Suprapubic skin (tissue), 4 donors: ENCODE data around the gene SLC30A2. TPM values are rescaled to one million over a fixed set of nuclear protein-coding genes. Genes with fewer than 3 reads are reported as not detected.
A peak's percentile ranks its signal among the peaks of the same experiment; 100 is the strongest.

Source experiments
- DNase-seq, 2 donors: peaks; one replicate each; pipeline ENCODE4 v3.0.0-alpha.2; 2019; ENCODE audit warnings: low spot score in 2 of 2
- H3K27ac ChIP-seq: fragments of 200-600 bp; sonication (generic); one replicate; pipeline ENCODE4 v1.5.1; 2019
- H3K27me3 ChIP-seq: fragments of 200-600 bp; sonication (generic); one replicate; pipeline ENCODE4 v1.5.1; 2019
- H3K36me3 ChIP-seq: fragments of 200-600 bp; sonication (generic); one replicate; pipeline ENCODE4 v1.5.1; 2019
- H3K4me1 ChIP-seq: fragments of 200-600 bp; sonication (generic); one replicate; pipeline ENCODE4 v1.5.1; 2019
- H3K4me3 ChIP-seq: fragments of 200-600 bp; sonication (generic); one replicate; pipeline ENCODE4 v1.5.1; 2019; ENCODE audit warnings: mild to moderate bottlenecking
- H3K9me3 ChIP-seq: fragments of 200-600 bp; sonication (generic); one replicate; pipeline ENCODE4 v1.5.1; 2019
- CTCF ChIP-seq, 2 donors: fragments of 200-600 bp in 1 of 2; fragments of 450-650 bp in 1 of 2; sonication (generic) in 1 of 2; IDR thresholded peaks; one replicate each; pipeline ENCODE4 v1.5.1; 2016 to 2019; ENCODE audit warnings: antibody characterized with exemption in 2 of 2, mild to moderate bottlenecking in 1 of 2, moderate library complexity in 1 of 2
- EP300 ChIP-seq: sonication (generic); formaldehyde crosslinking; IDR thresholded peaks from one replicate; pipeline ENCODE4 v1.6.1; 2017; ENCODE audit warnings: antibody characterized with exemption
- POLR2A ChIP-seq, 2 donors: fragments of 450-650 bp; IDR thresholded peaks; one replicate each; pipeline ENCODE4 v1.6.1; 2017; ENCODE audit warnings: antibody characterized with exemption in 2 of 2, mild to moderate bottlenecking in 2 of 2, moderate library complexity in 2 of 2
- POLR2AphosphoS5 ChIP-seq, 3 donors: sonication (generic); formaldehyde crosslinking; IDR thresholded peaks; one replicate each; pipeline ENCODE4 v1.6.1; 2017; ENCODE audit warnings: antibody characterized with exemption in 3 of 3
- WGBS: methylation state at CpG from one replicate; pipeline ENCODE4 v1.1.5; 2018; 5-methylcytosine and 5-hydroxymethylcytosine counted together
- total RNA-seq, 4 donors: library from RNA; depleted of rRNA; stranded (reverse); fragments of >200 nt; gene quantifications; one replicate each; pipeline ENCODE4 v1.1.0, GENCODE V29; 2016

Gene SLC30A2
- total RNA-seq, 4 donors from 2014 or later = 0.15 to 2.0 (median 1.1) TPM

DNA sequence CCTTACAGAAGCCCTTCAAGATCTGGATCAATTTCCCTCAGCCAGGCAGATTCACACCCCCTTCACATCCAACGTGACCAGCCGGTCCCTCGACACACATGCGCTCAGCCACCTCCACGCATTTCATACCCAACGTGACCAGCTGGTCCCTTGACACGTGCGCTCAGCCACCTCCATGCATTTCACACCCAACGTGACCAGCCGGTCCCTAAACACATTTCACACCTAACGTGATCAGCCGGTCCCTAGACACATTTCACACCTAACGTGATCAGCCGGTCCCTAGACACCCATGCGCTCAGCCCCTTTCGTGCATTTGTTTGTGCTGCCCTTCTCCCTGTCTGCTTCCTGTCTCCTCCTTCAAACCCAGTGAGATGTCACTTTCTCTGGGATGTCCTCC lies 39.2 kb downstream of the SLC30A2 start:
- no peak overlapping the region for H3K4me3 ChIP-seq
- H3K27me3 ChIP-seq = no peaks in the 10 kb centered on the region
- WGBS = 93% methylated on average over 16 of the region's 16 CpGs
- no peak for DNase-seq
- peaks cover 27% of the 10 kb centered on the region for H3K4me1 ChIP-seq
- TF ChIP-seq POLR2AphosphoS5 (IDR thresholded peaks at IDR 0.05) = no peak
- no peak overlapping the region for H3K27ac ChIP-seq
- no peaks in the 10 kb centered on the region for H3K36me3 ChIP-seq
- H3K9me3 ChIP-seq = no peaks in the 10 kb centered on the region

DNA sequence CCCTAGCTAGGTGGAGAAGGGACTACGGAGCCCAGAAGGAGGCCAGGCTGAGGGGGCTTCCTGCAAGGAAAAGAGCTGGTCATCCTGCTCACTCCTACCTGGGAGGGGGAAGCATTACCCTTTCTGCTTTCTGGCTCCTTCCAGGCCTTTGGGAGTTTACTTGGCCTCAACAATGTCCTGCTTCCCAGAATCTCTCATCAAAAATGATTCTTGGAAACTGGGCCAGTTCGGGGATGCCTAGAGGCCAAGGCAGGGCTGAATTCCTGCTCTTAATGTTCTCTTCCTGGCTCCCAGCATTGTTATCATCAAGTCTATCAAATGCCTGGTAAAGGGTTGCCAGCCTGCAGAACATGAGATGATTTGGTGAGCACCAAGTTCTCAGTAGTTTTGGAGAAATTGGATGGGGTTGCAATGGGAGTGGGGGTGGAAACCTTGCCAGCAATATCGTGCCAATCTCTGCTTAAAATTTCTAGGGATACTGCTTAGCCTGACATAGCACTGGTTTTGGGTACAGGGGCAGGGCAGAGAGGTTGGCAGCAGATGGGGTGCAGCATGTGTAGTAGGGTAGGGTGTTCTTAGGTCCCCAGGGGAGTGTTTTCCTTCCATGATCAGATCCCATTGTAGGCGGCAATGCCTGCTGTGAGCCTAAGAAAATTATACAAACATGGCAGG lies 40.3 kb downstream of the SLC30A2 start:
- 29% methylated on average over 4 of the region's 4 CpGs for WGBS
- Histone ChIP-seq H3K36me3 (no peaks in the 10 kb centered on the region), H3K27ac (peak overlapping the region; percentile 39), H3K9me3 (no peaks in the 10 kb centered on the region), H3K4me3 (no peak overlapping the region), H3K4me1 (peaks cover 27% of the 10 kb centered on the region), H3K27me3 (no peaks in the 10 kb centered on the region)
- no peak for DNase-seq
- TF ChIP-seq CTCF (IDR thresholded peaks at IDR 0.05) = no peak
- TF ChIP-seq POLR2A (IDR thresholded peaks at IDR 0.05) = no peak
- TF ChIP-seq POLR2AphosphoS5 (IDR thresholded peaks at IDR 0.05) = no peak
- no peak for TF ChIP-seq EP300

DNA sequence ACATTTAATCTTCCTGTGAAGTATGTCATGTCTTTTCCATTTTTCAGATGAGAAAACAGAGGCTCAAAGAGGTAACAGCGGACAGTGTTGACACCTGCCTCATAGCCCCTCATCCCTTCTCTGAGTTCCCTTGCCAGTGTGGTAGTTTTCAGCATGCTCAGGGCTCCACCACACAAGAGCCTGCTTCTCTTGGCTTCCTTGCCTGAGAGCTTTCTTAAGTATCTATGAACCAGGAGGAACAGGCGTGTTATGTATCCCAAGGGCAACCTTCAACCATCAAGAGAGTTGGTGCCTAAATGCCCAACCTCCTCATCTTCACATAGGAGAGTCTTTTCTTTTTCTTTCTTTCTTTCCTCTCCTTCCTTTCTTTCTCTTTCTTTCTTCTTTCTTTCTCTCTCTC lies 42.2 kb downstream of the SLC30A2 start:
- H3K27ac ChIP-seq = no peak overlapping the region
- 74% methylated on average over 2 of the region's 2 CpGs for WGBS
- no peak overlapping the region for H3K4me3 ChIP-seq
- H3K36me3 ChIP-seq = no peaks in the 10 kb centered on the region
- no peak for DNase-seq
- H3K27me3 ChIP-seq = no peaks in the 10 kb centered on the region
- no peaks in the 10 kb centered on the region for H3K9me3 ChIP-seq
- TF ChIP-seq POLR2AphosphoS5 (IDR thresholded peaks at IDR 0.05) = no peak
- TF ChIP-seq EP300 = no peak
- TF ChIP-seq CTCF (IDR thresholded peaks at IDR 0.05) = no peak
- no peak for TF ChIP-seq POLR2A (IDR thresholded peaks at IDR 0.05)
- H3K4me1 ChIP-seq = peaks cover 30% of the 10 kb centered on the region

DNA sequence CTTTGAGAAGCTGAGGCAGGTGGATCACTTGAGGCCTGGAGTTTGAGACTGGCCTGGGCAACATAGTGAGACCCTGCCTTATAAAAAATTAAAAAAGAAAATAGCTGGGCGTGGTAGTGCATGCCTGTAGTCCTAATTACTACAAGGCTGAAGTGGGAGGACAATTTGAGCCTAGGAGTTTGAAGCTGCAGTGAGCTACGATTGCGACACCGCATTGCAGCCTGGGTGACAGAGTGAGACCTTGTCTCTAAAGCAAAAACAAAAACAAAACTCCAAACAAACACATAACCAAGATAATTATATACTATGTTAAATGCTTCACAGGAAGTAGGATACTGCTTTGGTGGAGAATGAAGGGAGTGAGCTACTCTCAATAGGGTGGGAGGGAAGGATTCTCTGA lies 42.7 kb downstream of the SLC30A2 start:
- Histone ChIP-seq H3K27me3 (no peaks in the 10 kb centered on the region), H3K4me3 (no peak overlapping the region), H3K27ac (no peak overlapping the region), H3K36me3 (no peaks in the 10 kb centered on the region), H3K4me1 (peaks cover 35% of the 10 kb centered on the region), H3K9me3 (no peaks in the 10 kb centered on the region)
- no peak for DNase-seq
- 70% methylated on average over 4 of the region's 4 CpGs for WGBS
- TF ChIP-seq POLR2A (IDR thresholded peaks at IDR 0.05) (no peak), CTCF (IDR thresholded peaks at IDR 0.05) (no peak), POLR2AphosphoS5 (IDR thresholded peaks at IDR 0.05) (no peak), EP300 (no peak)

DNA sequence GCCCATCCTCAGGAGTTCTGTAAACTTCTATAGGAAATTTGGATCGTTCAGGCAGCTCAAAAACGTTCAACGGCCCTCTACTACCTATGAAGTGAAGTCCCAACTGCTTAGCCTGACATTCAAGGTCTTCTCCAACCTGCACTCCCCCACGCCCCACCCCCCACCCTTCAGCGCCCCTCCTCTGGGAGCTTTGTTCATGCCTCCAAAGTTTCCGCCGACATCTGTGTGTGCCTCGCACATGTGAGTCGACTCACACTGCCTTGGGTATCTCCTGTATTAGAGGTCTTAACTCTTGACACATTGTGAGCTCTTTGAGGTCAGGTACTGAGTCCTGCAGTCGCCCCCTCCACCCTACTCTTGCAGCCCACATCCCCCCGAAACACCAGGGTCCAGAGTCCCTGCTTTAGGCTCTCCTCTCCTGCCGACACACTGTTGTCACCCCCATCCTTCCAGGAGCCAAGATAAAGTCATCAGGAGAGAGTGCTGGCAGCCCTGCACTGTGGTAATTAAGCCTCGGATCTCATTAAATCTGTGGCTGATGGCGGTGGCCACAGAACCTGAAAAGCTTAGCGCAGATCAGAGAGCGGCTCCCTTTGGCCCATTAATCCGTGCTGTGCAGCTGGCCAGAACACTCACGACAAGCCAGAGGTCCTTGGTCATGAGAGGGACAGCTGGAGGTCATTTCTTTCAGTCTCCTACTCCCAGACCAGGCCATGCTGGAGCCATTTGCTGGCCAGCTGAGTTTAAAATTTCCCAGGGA lies 46.7 kb downstream of the SLC30A2 start:
- no peaks in the 10 kb centered on the region for H3K9me3 ChIP-seq
- TF ChIP-seq CTCF (IDR thresholded peaks at IDR 0.05) (no peak), POLR2A (IDR thresholded peaks at IDR 0.05) (no peak), EP300 (no peak), POLR2AphosphoS5 (IDR thresholded peaks at IDR 0.05) (no peak)
- no peak overlapping the region for H3K4me3 ChIP-seq
- peaks cover 31% of the 10 kb centered on the region for H3K4me1 ChIP-seq
- no peaks in the 10 kb centered on the region for H3K27me3 ChIP-seq
- H3K36me3 ChIP-seq = no peaks in the 10 kb centered on the region
- DNase-seq = no peak
- WGBS = 80% methylated on average over 17 of the region's 18 CpGs
- H3K27ac ChIP-seq = no peak overlapping the region
